HG03066 (cell line): ENCODE measurements around the gene EXOC6.
A peak's percentile ranks its signal among the peaks of the same experiment; 100 is the strongest.

Experiments
- ATAC-seq: cut with Tn5 transposase; IDR thresholded peaks from one replicate; pipeline ENCODE4 v1.9.1; 2021; ENCODE audit warnings: low read depth; ENCODE audit not compliant: unreplicated experiment

Gene EXOC6, protein sequence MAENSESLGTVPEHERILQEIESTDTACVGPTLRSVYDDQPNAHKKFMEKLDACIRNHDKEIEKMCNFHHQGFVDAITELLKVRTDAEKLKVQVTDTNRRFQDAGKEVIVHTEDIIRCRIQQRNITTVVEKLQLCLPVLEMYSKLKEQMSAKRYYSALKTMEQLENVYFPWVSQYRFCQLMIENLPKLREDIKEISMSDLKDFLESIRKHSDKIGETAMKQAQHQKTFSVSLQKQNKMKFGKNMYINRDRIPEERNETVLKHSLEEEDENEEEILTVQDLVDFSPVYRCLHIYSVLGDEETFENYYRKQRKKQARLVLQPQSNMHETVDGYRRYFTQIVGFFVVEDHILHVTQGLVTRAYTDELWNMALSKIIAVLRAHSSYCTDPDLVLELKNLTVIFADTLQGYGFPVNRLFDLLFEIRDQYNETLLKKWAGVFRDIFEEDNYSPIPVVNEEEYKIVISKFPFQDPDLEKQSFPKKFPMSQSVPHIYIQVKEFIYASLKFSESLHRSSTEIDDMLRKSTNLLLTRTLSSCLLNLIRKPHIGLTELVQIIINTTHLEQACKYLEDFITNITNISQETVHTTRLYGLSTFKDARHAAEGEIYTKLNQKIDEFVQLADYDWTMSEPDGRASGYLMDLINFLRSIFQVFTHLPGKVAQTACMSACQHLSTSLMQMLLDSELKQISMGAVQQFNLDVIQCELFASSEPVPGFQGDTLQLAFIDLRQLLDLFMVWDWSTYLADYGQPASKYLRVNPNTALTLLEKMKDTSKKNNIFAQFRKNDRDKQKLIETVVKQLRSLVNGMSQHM

DNA sequence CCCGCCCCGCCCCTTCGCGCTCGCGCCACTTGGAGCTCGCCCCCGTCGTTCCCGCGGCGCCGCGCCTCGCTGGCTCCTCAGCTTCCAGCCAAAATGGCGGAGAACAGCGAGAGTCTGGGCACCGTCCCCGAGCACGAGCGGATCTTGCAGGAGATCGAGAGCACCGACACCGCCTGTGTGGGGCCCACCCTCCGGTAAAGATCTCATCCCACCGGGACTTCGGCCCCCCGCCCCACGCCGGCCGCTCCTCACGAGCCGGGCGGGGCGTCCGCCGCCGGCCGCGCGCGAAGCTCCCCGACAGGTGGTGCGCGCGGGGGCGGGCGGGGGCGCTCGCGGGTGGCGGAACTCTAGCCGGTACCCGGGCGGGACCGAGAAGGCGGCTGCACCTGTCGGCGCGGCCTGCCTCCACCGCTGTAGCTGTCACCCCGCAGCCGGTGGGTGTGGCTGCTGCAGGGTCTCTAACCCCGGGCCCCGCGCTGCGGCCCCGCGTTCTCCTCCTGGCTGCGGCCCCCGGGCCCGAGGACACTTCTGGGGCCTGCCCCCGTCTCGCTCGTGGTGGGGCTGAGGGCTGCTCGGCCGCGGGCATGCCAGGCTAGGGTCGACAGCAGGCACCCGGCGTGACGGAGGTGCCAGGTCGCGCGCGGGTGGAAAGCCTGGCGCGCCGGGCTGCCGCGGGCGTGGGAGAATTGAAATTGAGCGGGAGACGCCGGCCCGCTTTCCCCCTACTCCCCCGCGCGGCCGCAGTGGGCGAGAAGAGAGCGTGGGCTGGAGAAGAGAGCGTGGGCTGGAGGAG is at the start of gene EXOC6:
Gene EXOC6, plus strand, starts transcription at position 80 of the 793 bp plus-strand sequence. Its CDS starts 14 bp downstream, at position 94.
- peak; percentile 71 for ATAC-seq

DNA sequence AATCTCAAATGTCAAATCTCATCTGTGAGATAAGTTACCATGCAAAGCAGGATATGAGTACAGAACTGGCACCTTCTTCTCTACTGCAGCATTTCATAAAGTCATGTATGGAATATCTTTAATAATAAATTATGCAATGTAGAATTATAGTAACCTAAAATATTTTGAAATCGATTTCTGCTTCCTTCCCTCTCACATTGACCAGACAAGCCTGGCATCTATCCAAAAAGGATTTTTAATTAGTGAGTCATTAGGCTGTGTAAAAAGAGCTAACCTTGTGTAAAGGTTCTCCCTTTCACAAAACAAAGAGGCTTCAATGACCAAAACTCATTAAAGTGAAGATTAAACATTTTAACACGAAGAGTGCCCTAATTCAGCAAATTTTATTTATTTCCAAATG is 48.8 kb upstream of the EXOC6 start:
- no peak for ATAC-seq

DNA sequence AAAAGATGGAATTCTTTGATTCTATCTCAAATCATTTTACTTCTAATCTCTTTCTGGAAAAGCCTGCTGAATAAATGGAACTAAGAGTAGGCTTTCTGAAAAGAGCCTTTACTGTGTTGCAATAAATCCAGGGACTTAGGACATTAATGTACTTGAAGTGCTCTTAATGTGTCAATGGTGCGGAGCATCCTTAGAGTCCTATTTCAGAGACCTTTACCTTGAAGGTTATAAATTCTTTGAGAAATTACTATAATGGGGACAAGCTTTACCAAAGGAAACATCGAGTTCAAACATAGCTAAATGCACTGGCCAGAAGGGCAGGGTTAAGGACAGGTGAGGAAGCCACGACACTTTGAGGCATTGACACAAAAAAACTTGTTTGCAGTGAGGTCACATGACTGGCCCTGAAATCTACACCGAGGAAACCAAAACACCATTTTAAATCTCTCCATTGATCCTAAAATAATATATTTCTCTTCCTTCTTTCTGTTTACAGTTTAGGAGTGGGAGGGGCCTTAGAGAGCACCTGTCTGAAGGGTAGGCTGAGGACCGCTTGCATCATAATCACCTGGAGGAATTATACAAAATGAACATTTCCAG is 48.1 kb upstream of the EXOC6 start:
- ATAC-seq = no peak

DNA sequence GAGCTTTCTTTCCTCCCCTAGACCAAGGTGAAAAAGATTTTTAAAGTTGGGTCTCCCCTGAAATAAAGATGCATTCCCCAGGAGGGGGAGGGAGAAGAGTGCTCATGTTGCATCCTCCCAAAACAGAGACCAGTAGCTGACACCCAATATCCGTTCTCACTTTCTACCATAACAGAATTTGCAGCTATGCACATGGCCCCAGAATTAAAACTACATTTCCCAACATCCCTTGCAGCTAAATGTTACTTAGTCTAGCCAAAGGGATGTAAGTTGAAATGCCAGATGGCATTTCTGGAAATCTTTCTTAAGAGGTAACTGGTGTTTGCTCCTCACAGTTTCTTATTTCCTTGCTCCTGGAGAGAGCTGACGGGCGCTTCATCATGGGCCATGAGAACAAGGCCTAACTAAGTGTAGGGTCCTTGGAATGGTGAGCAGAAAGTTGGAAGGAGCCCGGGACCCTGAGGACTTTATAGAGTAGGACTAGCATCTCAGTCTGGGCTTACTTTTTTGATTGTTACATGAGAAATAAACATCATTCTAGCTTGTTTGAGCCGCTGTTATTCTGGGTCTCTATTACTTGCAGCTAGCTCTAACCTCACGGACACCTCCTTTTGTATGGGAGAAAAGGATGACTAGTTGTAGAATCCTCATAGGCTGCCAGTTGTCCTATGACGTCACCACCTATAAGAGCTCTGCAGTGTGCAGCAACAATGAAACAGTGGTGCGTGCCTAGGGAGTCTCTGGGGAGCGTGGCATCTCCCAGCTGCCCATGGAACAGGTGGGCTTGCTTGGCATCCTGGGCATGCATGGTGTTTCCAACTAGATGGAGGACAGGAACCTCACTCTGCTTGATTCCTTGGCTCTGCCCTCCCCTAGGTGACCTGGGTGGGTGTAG is 46.1 kb upstream of the EXOC6 start:
- no peak for ATAC-seq

DNA sequence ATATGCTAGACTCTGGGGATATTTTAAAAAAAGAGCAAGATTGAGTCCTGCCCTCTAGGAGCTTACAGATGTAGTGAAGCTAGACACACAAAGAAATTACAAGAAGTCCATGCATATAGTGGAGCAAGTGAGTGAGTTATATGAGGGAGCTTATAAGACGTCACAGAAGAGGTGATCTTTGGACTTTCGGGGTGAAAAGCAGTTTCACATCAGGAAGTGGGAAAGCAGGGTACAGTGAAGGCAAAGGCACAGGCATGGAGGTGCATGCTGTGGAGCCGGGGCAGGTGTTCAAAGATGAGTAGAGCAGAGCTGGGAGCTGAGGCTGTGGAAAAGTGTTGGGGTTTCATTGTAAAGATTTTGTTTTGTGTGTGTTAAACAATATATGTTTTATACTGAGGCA is 38.5 kb upstream of the EXOC6 start:
- ATAC-seq = no peak

DNA sequence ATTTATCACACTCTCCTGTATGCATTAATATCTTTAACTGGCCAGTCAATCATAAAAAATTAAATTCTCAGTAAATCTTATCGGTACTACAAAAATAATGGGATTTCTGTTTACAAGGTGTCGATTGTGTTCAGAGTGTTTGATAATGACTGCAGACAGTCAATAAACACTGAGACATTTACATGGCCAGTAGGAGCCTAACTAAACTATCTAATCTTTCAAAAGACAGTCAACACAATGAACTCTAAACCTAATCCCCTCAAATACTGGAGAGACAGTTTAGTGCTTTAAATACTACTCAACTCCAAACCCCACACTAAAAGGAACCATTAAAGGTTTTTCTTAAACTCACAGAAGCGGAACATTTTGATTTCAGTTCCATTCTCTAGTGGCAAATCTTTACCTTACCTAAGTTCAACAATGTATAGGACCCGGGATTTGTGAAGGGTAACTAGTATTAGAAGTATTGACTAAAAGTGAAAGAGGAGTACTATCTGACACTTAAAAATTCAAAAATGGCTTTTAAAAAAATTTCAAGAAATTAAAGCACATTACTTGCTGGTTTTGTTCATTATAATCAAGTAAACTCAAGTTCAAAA is 37.3 kb upstream of the EXOC6 start:
- ATAC-seq = peak; percentile 65

DNA sequence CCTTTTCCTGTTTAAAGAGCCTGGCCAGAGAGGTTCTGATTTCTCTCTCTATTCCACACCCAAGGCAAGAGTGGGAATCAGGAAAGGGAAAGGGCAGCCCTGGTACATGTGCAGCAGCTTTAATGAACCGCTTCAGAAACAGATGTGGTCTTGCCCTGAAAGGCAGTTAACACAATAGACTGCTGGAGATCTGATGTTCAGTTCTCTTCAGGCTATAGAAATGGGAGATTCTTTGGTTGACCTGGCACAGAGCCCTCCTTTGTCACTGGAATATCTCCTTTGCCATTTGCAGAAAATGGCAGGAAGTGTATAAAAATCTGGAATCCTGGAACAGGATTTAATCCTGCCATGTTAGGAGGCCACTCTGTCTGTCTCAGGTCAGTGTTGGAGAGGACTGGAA is 36.3 kb upstream of the EXOC6 start:
- ATAC-seq = no peak

DNA sequence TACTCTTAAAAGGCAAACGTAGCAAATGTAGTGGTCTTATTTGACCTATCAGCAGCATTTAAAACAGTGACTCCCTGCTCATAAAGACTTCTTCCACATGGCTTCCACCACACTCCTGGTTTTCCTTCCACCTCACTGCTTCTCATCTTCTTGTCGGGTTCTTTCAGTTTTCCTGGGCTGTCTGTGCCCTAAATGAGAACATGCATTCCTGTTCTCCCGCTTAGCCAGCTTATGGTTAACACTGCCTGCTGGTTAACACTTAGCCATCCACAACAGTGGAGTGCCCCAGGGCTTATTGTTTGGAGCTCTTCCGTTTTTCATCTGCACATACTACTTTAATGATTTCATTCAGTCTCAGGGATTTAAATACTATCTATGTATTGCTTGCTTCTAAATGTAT is 34.3 kb upstream of the EXOC6 start:
- ATAC-seq = no peak

DNA sequence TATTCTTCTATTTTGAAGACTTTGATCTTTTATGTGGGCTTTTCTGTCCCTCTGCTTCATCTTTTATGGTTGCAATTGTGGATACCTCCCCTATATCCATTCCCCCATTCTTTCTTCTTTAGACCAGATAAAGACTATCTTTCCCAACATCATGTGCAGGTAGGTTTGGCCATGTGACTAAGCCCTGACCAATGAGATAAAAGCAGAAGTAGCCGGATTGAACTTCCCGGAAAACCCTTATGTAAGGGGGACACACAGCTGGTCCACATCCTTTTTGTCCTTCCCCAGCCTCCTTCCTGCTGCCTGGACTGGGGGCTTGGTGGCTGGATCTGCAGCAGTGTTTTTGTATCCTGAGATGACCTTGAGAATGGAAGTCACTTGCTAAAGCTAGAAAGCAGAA is 33.5 kb upstream of the EXOC6 start:
- no peak for ATAC-seq

DNA sequence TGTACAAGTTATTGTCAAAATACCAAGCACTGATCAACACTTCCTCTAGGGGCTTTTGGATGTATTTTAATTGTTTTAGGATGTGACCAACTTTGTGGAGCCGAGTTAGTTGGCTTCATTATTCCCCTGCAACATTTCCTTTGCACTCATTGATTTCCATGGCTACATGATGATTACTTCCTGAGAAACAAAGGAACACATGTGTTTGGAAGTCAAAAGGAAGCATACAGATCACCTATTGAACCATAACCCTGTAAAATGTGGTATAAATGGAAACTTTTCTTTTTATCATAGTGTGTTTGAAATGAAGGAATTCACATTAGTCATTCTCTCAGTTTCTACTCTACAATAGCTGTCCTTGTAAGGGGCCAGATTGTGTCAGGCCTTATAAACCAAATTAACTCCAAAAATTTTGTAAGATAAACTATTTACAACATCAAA is 32.2 kb upstream of the EXOC6 start:
- ATAC-seq = no peak

DNA sequence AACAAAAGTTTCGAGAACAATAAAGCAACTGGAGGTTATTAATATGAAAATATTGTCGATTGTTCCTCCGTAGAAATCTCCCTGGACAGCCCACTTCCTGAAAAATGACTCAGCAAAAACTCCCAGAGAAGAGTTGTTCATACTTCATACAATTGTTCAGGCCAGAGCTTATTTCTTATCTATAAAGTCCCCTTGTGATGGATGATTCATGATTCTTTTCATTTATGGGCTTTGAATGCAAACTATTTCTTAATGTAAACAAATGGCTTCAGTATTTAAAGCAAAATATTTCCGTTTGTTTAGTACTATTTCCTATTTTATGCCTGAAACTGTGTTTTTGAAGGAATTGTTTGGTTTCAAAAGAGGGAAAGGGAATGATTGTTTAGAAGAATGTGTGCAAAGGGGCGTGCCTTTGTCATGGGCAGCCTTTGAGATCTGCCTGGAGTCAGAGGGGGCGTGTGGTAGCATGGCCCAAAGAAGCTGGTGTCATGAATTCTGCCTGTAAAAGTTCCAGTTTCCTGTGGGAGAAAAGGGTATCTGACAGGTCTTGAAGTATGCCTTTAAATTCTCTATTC is 26.2 kb upstream of the EXOC6 start:
- ATAC-seq = no peak

DNA sequence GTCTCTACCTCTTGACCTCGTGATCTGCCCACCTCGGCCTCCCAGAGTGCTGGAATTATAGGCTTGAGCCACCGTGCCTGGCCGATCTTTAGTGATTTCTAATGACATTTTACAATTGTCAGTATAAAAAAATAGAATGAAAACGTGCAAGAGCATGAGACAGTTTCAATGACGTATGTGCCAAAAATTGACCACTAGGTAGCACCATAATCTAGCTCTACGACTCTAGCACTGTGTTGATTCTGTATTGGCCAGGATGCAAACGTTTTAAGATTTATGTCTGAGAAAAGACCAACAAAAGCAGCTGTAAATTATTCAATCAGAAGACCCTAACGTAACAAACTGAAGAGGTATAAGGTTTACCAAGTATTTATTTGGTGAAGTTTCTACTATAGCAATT is 25.4 kb upstream of the EXOC6 start:
- ATAC-seq = no peak

DNA sequence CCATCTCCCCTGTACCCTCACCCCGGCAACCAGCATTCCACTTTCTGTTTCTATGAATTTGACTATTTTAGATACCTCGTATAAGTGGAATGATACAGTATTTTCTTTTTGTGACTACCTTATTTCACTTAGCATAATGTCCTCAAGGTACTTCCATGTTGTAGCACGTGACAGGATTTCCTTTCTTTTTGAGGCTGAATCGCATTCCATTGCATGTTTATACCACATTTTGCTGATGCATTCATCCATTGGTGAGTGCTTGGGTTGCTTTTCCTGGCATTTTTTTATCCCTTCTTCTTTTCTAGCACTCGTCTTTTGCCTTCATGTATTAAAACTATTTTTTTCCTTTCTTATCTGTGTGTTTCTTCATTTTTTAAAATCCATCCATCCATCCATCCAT is 22.3 kb upstream of the EXOC6 start:
- ATAC-seq = no peak

DNA sequence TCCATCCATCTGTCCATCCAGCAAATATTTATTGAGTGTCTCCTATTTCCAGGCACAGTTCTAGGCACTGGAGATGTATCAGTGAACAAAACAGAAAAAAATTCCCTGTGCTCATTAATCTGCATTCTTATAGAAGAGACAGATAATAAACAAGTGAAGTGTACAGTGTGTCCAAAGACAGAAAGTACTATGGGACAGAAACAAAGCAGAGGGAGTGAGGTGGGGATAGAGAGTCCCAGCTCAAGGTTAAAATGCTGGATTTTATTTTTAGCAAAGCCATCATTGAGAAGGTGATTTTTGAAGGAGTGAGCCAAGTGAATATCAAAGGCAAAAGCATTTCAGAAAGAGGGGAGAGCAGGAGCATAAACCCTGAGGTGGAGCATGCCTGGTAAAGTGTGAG is 21.8 kb upstream of the EXOC6 start:
- ATAC-seq = no peak

DNA sequence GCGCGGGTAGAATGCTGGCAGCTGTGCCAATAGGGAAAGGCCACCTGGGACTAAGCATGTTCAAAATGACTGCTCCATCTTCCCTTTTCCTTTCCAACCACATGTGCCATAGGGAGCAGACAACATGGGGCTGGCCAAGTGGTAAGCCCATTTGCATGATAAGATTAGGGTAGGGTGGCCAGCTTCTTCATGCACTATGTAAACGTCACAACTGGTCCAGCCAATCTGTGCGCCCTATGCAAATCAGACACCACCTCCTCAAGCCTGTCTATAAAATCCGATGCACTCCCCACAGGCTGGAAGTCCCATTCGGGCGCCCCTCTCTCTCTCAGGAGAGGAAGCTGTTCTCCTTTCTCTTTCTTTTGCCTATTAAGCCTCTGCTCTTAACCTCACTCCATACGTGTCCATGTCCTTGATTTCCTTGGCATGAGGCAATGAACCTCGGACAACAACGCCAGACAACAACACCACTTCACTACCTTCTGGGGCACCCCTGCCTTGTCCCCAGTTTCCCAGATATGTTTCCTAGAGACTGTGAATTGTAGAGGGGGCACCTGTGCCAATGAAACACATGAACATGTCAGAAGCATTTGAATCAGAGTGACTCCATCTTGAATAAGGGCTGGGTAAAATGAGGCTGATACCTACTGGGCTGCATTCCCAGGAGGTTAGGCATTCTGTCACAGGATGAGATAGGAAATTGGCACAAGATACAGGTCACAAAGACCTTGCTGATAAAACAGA is 19.1 kb upstream of the EXOC6 start:
- no peak for ATAC-seq

DNA sequence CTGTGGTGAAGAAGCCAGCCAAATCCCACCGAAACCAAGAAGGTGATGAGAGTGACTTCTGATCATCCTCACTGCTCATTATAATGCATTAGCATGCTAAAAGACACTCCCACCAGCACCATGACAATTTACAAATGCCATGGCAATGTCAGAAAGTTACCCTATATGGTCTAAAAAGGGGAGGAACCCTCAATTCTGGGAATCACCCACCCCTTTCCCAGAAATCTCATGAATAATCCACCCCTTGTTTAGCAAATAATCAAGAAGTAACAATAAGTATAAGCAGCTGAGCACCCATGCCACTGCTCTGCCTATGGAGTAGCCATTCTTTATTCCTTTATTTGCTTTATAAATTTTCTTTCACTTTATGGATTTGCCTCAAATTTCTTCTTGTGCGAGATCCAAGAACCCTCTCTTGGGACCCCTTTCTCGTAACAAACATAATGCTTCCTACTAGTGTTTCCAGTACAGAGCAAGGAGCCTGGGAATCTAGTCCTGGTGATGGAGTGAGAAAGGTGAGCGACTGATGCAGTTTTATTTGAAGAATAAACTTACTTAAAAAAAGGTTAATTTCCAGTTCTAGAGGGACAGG is 18.4 kb upstream of the EXOC6 start:
- no peak for ATAC-seq

DNA sequence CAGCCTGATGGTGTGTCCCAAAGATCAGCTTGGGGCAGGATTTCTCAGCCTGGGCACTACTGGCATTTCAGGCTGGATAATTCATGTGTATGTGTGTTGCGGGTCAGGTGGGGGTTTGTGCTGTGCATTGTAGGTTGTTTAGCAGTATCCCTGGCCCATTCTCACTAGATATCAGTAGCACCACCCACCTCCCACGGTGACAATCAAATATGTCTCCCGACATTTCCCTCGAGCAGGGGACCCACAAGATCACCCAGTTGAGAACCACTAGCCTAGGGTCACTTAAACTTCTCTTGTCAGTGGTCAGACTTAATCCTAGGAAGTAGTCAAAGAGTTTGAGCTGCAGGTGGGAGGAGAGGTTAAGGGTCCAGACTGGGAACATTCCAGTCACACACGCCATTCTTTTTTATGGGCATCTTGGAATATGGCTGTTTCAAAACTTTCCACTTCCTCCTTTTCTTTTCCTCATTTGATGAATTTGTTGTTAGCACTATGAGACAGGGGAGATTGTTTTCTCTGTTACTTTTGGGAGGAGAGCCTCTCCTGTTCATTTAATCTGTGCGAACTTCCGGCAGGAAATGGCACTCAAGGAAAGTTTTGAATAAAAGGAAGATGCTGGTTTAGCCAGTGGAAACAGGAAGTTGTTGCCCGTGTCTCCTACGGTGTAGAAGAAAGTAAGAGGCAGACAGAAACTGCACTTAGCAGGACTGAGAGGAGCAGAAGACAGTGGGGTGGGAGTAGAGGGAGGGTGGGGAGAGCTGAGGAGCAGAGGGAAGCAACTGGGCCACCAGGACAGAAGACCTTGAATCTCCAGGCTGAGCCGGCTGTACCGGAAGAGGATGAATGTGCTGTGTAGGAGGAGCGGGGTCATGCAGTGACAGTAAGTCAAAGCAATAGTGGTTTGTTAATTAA is 17.6 kb upstream of the EXOC6 start:
- ATAC-seq = no peak
